ENCODE results near the gene STN1. TPM values are rescaled to one million over a fixed set of nuclear protein-coding genes. Genes with fewer than 3 reads are reported as not detected.
A peak's percentile ranks its signal among the peaks of the same experiment; 100 is the strongest.

STN1 gene
- 10 to 100 TPM in 11 of 12 donors, not detected in 1; 15.8 to 25.2 (median 21.6) TPM for polyA plus RNA-seq (ENCODE audit: insufficient read length in 12 of 12)
- long read RNA-seq, donor 1, partial matches to known transcripts: 0 of 5 reads
- long read RNA-seq, donor 1, other reads (novel, unspliced or antisense): 0 of 5 reads
- long read RNA-seq, donor 2, transcript STN1-201 (10 exons, 1,417 nt): major isoform, 11 of 13 reads
- long read RNA-seq, donor 2, partial matches to known transcripts: 0 of 13 reads
- long read RNA-seq, donor 2, other reads (novel, unspliced or antisense): 0 of 13 reads
- long read RNA-seq, donor 3, partial matches to known transcripts: 0 of 4 reads
- long read RNA-seq, donor 3, other reads (novel, unspliced or antisense): 0 of 4 reads
- long read RNA-seq, donor 4, partial matches to known transcripts: 0 of 2 reads
- long read RNA-seq, donor 4, other reads (novel, unspliced or antisense): 0 of 2 reads
- long read RNA-seq, donor 5: 0 reads
- long read RNA-seq, donor 6, partial matches to known transcripts: 0 of 3 reads
- long read RNA-seq, donor 6, other reads (novel, unspliced or antisense): 0 of 3 reads
- long read RNA-seq, donor 7, transcript STN1-201 (10 exons, 1,417 nt): major isoform, 5 of 6 reads
- long read RNA-seq, donor 7, partial matches to known transcripts: 0 of 6 reads
- long read RNA-seq, donor 7, other reads (novel, unspliced or antisense): 0 of 6 reads
- long read RNA-seq, donor 8, transcript STN1-202 (9 exons, 1,311 nt): major isoform, 5 of 10 reads
- long read RNA-seq, donor 8, transcript STN1-201 (10 exons, 1,417 nt): major isoform, 5 of 10 reads
- long read RNA-seq, donor 8, partial matches to known transcripts: 0 of 10 reads
- long read RNA-seq, donor 8, other reads (novel, unspliced or antisense): 0 of 10 reads
- long read RNA-seq, donor 9, partial matches to known transcripts: 0 of 4 reads
- long read RNA-seq, donor 9, other reads (novel, unspliced or antisense): 0 of 4 reads
- long read RNA-seq, donor 10, transcript STN1-201 (10 exons, 1,417 nt): major isoform, 6 of 8 reads
- long read RNA-seq, donor 10, partial matches to known transcripts: 0 of 8 reads
- long read RNA-seq, donor 10, other reads (novel, unspliced or antisense): 0 of 8 reads
- long read RNA-seq, donor 11, transcript STN1-201 (10 exons, 1,417 nt): major isoform, 7 of 8 reads
- long read RNA-seq, donor 11, partial matches to known transcripts: 0 of 8 reads
- long read RNA-seq, donor 11, other reads (novel, unspliced or antisense): 0 of 8 reads

DNA sequence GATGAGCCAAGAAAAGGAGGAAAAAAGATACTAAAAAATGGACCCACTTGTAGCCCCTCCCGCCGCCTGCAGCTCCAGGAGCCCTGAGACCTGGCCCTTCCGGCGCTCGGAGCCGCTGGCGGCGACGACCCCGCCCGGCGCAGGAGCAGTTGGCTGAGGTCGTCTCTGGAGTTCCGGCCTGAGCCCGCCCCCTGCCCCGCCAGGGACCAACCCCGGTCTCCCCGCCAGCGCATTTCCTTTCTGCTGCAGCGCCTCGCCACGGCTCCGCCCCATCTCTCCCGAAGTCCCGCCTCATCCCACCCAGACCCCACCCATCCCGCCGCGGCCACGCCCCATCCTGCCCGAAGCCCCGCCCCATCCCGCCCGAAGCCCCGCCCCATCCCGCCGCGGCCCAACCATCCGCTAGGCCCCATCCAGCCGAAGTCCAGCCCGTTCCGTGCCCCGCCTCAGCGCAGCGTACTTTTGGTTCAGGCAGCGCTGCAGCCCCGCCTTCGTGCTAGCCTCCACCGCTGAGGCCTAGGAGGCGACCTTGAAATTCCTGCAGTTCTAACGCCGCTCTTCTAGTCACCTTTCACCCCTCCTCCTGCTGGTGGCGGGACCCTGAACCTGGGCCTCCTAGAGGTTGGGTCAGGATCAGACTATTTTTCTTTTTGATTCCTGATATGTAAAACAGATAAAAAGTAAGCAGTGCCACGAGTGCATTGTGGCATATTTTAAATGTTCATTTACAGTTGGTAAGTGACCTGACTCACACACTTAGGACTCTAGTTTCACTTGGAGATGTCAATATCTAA is at the start of gene STN1:
STN1 (minus strand) TSS at position 132 of the 794 bp plus-strand sequence. CDS start 590 bp downstream, outside the sequence.
- DNase-seq: peak; percentile 97

DNA sequence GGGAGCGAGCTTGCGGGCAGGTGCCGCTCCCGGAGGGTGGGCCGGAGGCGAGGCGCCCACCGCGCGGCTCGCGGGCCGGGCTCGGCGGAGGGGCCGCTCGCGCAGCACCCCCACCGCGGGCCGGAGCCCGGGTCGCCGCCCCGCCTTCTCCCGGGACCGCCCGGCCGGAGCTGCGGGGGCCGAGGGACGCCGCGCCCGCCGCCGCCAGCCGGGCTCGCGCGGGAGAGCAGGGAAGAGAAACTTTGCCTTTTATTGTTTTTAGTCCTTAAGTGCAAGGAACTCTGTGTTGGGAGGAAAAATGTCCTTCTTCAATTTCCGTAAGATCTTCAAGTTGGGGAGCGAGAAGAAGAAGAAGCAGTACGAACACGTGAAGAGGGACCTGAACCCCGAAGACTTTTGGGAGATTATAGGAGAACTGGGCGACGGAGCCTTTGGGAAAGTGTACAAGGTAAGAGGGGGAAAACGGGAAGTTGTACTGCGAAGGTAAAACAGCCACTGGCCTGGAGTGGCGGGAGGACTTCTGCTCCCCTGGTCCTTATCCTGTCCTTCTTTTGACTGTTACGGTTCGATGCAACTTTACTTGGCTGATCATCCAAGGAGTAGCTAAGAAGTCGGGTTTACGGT is 49.6 kb upstream of the STN1 start:
- peak; percentile 53 for DNase-seq

- peak; percentile 86 for DNase-seq
Observed at GRCh38 chr10:103966671-103967447, 48.9 kb upstream of the STN1 start, which contains the start of gene SLK. TSS of gene SLK (plus strand) at chr10:103967140. CDS start at chr10:103967746, 606 bp downstream.

DNA sequence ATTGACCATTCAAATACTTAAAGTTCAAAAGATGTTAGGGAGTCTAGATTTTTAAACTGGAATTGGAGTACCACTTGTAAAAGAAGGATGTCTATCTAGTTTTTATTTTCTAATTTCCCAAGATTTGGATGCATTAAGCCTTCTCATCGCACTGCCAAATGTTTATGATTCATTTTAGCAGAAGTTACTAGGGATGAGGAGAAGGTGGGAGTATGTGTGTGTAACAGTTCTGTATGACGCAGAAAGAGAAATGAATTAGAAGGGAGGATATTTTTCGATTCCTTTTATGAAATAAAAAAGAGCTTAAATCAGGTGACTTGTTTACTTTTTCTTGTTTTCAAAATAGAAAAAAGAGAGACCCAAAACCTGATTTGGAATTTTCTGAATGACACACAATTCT is 42.1 kb upstream of the STN1 start:
- DNase-seq: no peak

DNA sequence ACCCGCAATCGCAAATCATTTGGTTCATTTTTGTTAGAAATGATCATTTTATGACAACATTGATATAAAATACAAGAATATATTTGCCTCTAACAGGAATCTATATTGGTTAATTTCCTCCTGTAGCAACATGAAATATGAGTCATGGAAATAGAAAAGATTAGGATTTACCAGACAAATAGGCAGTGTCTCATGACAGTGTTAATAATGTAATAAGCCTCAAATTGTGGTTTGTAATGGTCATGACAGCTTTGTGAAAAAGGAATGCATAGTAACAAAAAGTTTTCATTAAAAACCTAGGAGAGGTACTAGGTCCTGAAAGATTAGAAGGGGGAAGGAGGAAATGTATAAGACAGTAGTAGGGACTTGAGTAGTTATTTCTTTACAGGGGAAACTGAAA is 41.0 kb upstream of the STN1 start:
- no peak for DNase-seq

DNA sequence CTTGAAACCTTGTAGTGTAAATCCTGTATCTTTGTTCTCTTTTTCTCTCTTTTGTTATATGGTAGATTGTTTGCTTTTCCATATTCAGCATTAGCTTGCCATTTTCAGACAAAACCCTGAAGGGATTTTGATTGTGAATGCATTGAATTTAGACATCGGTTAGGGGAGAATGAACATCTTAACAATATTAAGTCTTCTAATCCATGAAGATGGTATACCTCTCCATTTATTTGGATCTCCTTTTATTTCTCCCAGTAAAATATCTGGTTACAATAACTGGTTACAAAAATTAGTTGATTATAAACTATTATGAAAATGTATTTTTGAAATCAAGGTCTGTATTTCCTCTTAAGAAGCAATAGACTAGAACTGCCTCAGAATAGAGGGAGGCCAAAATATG is 36.6 kb upstream of the STN1 start:
- no peak for DNase-seq

DNA sequence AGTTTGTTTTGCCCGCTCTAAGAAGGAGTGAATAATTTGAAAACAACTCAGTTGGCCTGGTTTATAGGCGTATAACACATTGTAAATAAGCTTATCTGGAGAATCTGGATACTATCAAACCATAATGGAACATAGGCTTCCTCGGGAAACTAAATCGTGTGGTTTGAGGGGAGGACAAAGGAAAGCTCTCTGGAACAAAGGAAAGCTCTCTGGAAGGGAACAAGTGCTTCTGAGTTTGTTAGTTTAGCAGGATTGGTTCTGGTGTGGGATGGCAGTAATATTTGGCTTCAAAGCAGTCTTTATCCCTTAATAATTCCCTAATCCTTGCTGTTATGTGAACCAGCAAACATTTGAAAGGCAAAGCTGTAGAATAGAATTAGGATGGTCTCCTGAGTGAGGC is 34.0 kb upstream of the STN1 start:
- DNase-seq: no peak

- no peak for DNase-seq
Observed at GRCh38 chr10:103951183-103951582, 33.2 kb upstream of the STN1 start.

DNA sequence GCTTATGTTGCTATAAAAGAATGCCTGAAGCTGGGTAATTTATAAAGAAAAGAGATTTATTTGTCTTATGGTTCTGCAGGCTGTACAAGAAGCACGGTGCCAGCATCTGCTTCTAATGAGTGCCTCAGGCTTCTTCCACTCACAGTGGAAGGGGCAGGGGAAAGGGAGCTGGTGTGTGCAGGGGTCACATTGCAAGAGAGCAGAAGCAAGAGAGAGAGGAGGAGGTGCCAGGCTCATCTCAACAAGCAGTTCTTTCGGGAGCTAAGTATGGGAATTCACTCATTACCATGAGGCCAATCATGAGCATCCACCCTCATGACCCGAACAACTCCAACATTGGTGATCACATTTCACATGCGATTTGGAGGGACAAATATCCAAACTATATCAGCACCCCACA is 31.7 kb upstream of the STN1 start:
- DNase-seq: no peak

DNA sequence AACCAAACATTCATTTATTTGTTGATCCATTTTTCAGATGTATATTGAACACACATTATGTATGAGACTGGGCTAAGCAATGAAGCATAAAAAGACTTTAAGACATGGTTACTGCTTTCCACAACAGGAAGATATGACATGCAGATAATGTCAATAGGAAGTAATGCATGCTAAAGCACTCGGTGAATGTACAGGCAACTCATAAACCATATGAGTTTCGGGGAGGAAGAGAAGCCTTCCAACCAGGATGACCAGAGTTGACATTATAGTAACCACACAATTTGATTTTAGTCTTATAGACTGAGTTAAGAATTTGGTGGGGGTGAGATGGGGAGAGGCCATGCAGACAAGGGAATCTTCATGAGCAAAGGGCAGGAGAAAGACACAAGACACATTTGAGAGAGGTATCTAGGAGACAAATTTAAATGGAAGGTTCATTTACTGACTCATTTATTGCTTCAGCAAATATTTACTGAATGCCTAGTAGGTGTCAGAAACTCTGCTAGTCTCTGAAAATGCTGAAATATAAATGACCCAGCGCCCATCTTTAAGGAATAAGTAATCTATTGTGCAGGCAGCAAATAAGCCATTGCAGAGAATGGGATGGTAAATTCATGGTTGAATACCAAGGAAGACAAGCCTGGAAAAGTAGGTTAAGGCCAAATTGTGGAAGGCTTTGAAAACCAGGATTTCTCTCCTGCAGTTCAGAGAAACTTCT is 30.0 kb upstream of the STN1 start:
- DNase-seq: no peak

DNA sequence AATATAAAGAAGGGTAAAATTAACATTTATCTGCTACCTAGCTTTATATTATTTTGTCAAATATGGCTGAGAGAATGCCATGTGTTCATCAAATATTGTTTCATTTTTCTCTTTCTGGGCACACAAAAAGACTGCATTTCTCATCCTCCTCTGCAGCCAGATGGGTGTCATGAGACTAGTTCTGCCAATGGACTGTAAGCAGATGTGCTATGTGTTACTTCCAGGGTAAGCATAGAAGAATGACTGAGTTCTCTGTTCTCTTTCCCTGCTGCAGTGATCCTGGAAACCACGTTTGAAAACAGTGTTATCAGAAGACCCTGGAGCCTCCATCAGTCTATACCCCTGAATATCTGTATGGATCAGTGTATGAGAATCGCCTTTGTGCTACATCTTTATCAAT is 24.9 kb upstream of the STN1 start:
- DNase-seq: no peak

DNA sequence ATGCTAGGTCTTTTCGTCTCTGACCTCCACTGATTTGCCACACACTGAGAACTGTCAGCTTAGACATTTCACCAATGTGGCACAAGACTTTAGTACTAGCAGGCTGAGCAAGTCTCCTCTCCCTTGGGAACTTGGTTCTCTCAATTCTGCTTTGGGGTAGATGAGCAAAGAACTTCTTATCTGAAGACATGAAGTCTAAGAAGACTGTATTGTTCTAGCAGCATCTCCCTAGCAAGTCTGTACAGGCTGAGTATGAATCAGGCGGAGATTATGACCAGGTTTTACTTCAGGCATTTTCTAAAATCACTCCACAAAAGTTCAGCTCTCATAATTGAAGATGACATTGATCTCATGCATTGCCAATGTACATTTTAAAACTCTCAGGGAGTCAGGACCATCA is 23.8 kb upstream of the STN1 start:
- no peak for DNase-seq

- DNase-seq: no peak
Observed at GRCh38 chr10:103939522-103939921, 21.5 kb upstream of the STN1 start.

DNA sequence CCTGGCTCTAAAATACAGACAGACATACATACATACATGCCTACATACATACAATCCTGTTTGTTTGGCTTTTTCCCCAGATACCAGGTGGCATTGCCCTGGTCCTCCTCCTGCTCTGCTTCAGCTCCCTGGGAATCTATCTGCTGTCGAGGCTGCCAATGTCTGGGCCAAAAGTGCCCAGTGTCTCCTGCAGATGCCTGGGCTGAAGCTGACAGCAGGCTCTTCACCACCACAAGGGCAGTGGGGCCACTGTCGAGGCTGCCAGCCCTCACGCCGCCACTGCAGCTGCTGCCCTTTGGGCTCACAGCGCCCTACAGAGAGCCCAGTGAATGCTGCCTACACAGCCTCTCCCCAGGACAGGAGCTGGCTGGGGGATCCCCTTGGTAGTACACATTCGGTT is 18.0 kb upstream of the STN1 start:
- DNase-seq: no peak

DNA sequence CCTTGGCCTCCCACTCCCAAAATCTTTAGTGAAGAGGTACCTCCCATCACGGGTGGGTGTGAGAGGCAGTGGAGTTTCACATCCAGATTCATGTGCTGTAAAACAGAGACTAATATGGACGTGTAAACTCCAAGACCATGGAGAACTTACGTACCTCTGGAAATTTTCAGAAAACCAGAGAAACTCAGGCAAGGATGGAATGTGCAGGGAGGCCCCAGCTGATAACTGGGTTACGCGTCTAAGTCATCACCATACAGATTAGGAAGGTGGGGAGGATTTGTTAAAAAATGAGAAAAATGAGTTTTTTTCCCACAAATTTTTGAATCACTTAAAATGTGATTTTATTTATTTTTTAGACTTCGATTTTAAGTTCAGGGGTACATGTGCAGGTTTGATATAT is 16.3 kb upstream of the STN1 start:
- no peak for DNase-seq

GRCh38 chr10:103933557-103934121 is 15.7 kb upstream of the STN1 start:
- DNase-seq: no peak

- DNase-seq: no peak
Observed at GRCh38 chr10:103932971-103933370, 15.0 kb upstream of the STN1 start.

- DNase-seq: no peak
Observed at GRCh38 chr10:103932271-103932670, 14.3 kb upstream of the STN1 start.

DNA sequence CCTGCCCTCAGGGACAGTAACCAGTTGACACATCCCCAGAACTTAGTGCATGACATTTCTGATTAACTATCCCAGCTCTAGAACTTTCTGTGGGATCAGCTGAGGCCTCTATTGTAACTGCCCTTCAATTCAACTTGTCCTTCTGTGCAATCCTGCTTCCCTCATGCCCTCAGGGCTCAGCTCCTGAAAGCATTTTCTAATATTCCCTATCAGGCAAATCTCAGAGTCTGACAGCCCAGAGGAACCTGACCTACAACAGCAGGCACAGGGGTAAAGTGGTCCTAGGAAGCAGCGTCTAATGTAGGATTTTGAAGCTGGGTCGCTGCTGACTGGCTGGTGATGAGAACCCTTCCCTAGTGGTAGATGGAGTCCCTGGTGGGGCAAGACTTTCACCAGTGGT is 13.6 kb upstream of the STN1 start:
- no peak for DNase-seq
